SK-N-SH treated with all-trans-retinoic acid at 6 μM for 48 hours (cell line): ENCODE results near the gene METTL26.

ENCODE experiments used
- ATAC-seq: fragments of 200-7000 bp; cut with Tn5 transposase; 3 replicates; pipeline ENCODE4 v1.9.1; 2020; ENCODE audit warnings: mild to moderate bottlenecking, moderate library complexity
- ARNTL ChIP-seq: fragments of 450-650 bp; formaldehyde crosslinking; IDR thresholded peaks from 2 replicates; pipeline ENCODE4 v1.5.0; 2020; ENCODE audit warnings: low read depth, mild to moderate bottlenecking, moderate library complexity, borderline replicate concordance
- CREB5 ChIP-seq: fragments of 250-450 bp; sonication (Bioruptor Pico); IDR thresholded peaks from 2 replicates; pipeline ENCODE4 v1.5.1; 2020; ENCODE audit warnings: low read depth, mild to moderate bottlenecking, moderate library complexity
- CSDC2 ChIP-seq: fragments of 250-450 bp; sonication (Bioruptor Pico); IDR thresholded peaks from 2 replicates; pipeline ENCODE4 v1.5.0; 2020; ENCODE audit warnings: mild to moderate bottlenecking, moderate library complexity
- CSRNP3 ChIP-seq: fragments of 250-450 bp; sonication (Bioruptor Pico); IDR thresholded peaks from 2 replicates; pipeline ENCODE4 v1.5.1; 2021; ENCODE audit warnings: mild to moderate bottlenecking, moderate library complexity
- ESRRG ChIP-seq: fragments of 250-450 bp; sonication (Bioruptor Pico); IDR thresholded peaks from 2 replicates; pipeline ENCODE4 v1.6.1; 2021; ENCODE audit warnings: mild to moderate bottlenecking
- GLIS3 ChIP-seq: fragments of 250-450 bp; sonication (Bioruptor Pico); IDR thresholded peaks from 2 replicates; pipeline ENCODE4 v1.5.0; 2020; ENCODE audit warnings: mild to moderate bottlenecking, moderate library complexity
- ISL1 ChIP-seq: fragments of 250-450 bp; sonication (Bioruptor Pico); IDR thresholded peaks from 2 replicates; pipeline ENCODE4 v2.1.2; 2022; ENCODE audit warnings: mild to moderate bottlenecking, moderate library complexity
- OSR1 ChIP-seq: fragments of 250-450 bp; sonication (Bioruptor Pico); IDR thresholded peaks from 2 replicates; pipeline ENCODE4 v1.8.0; 2022; ENCODE audit warnings: moderate library complexity, mild to moderate bottlenecking, inconsistent platforms
- POU6F1 ChIP-seq: fragments of 250-450 bp; sonication (Bioruptor Pico); IDR thresholded peaks from 2 replicates; pipeline ENCODE4 v1.8.0; 2021; ENCODE audit warnings: low read depth, mild to moderate bottlenecking, moderate library complexity, borderline replicate concordance
- PPARA ChIP-seq: fragments of 250-450 bp; sonication (Bioruptor Pico); IDR thresholded peaks from 2 replicates; pipeline ENCODE4 v1.5.0; 2020; ENCODE audit warnings: mild to moderate bottlenecking, borderline replicate concordance
- RARB ChIP-seq: fragments of 250-450 bp; sonication (Bioruptor Pico); IDR thresholded peaks from 2 replicates; pipeline ENCODE4 v1.8.0; 2021; ENCODE audit warnings: mild to moderate bottlenecking, moderate library complexity
- SNAI2 ChIP-seq: fragments of 250-450 bp; sonication (Bioruptor Pico); IDR thresholded peaks from 2 replicates; pipeline ENCODE4 v1.5.0; 2020; ENCODE audit warnings: mild to moderate bottlenecking, moderate library complexity
- TCF4 ChIP-seq: fragments of 250-450 bp; sonication (Bioruptor Pico); IDR thresholded peaks from 2 replicates; pipeline ENCODE4 v1.8.0; 2021; ENCODE audit warnings: mild to moderate bottlenecking, moderate library complexity, borderline replicate concordance
- TOX ChIP-seq: fragments of 250-450 bp; sonication (Bioruptor Pico); IDR thresholded peaks from 2 replicates; pipeline ENCODE4 v1.8.0; 2021; ENCODE audit warnings: mild to moderate bottlenecking, moderate library complexity, borderline replicate concordance
- ZC3H10 ChIP-seq: fragments of 250-450 bp; sonication (Bioruptor Pico); IDR thresholded peaks from 2 replicates; pipeline ENCODE4 v1.5.1; 2021; ENCODE audit warnings: mild to moderate bottlenecking, moderate library complexity
- ZFP3 ChIP-seq: fragments of 250-450 bp; sonication (Bioruptor Pico); IDR thresholded peaks from 2 replicates; pipeline ENCODE4 v1.5.0; 2020; ENCODE audit warnings: mild to moderate bottlenecking, moderate library complexity
- ZNF70 ChIP-seq: fragments of 450-650 bp; formaldehyde crosslinking; IDR thresholded peaks from 2 replicates; pipeline ENCODE4 v1.5.0; 2020; ENCODE audit warnings: mild to moderate bottlenecking, moderate library complexity
- ZNF8 ChIP-seq: fragments of 450-650 bp; formaldehyde crosslinking; IDR thresholded peaks from 2 replicates; pipeline ENCODE4 v1.5.0; 2020; ENCODE audit warnings: mild to moderate bottlenecking, moderate library complexity
- TF ChIP-seq, protein P1 (sequence below): fragments of 250-450 bp; sonication (Bioruptor Pico); IDR thresholded peaks from 2 replicates; pipeline ENCODE4 v1.5.0; 2020; ENCODE audit warnings: mild to moderate bottlenecking, moderate library complexity

METTL26 gene

DNA sequence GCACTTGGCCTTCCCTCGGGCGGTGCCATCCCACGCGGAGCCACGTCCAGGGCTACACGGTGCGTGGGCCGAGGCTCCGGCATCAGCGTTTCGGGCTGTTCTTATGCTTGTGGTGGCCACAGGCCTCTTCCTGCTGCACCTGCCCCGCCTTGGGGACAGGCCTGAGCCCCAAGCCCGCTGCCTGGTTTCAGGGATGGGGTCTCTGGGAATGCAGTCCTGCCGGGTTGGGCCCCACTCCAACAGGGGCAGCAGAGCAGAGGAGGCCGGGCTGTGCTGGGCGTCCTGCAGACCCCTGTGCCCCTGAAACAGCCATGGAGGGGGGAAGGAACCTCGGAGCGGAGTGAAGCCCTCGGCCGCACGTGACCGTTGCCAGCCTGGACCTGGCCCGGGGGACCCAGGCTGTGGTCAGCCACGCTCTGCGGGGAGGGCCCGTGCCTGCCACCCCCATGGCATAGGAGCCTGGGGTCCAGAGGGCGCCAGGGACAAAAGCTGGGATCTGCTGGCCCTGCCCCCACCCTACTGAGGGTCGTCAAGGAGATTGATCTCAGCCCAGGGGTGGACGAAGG is 5.8 kb downstream of the METTL26 start:
- no peak for ATAC-seq
- TF ChIP-seq ZNF8 (CRISPR knock-in tag) (no peak), SNAI2 (CRISPR knock-in tag) (no peak), TOX (CRISPR knock-in tag) (no peak), ZNF70 (CRISPR knock-in tag) (no peak), ISL1 (CRISPR knock-in tag) (no peak), POU6F1 (no peak), GLIS3 (no peak), CREB5 (CRISPR knock-in tag) (no peak), ZFP3 (CRISPR knock-in tag) (no peak), TCF4 (no peak), CSRNP3 (CRISPR knock-in tag) (no peak), ZC3H10 (CRISPR knock-in tag) (no peak), ARNTL (CRISPR knock-in tag) (no peak)
- TF ChIP-seq, protein P1, sequence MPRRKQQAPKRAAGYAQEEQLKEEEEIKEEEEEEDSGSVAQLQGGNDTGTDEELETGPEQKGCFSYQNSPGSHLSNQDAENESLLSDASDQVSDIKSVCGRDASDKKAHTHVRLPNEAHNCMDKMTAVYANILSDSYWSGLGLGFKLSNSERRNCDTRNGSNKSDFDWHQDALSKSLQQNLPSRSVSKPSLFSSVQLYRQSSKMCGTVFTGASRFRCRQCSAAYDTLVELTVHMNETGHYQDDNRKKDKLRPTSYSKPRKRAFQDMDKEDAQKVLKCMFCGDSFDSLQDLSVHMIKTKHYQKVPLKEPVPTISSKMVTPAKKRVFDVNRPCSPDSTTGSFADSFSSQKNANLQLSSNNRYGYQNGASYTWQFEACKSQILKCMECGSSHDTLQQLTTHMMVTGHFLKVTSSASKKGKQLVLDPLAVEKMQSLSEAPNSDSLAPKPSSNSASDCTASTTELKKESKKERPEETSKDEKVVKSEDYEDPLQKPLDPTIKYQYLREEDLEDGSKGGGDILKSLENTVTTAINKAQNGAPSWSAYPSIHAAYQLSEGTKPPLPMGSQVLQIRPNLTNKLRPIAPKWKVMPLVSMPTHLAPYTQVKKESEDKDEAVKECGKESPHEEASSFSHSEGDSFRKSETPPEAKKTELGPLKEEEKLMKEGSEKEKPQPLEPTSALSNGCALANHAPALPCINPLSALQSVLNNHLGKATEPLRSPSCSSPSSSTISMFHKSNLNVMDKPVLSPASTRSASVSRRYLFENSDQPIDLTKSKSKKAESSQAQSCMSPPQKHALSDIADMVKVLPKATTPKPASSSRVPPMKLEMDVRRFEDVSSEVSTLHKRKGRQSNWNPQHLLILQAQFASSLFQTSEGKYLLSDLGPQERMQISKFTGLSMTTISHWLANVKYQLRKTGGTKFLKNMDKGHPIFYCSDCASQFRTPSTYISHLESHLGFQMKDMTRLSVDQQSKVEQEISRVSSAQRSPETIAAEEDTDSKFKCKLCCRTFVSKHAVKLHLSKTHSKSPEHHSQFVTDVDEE (CRISPR knock-in tag) = no peak

DNA sequence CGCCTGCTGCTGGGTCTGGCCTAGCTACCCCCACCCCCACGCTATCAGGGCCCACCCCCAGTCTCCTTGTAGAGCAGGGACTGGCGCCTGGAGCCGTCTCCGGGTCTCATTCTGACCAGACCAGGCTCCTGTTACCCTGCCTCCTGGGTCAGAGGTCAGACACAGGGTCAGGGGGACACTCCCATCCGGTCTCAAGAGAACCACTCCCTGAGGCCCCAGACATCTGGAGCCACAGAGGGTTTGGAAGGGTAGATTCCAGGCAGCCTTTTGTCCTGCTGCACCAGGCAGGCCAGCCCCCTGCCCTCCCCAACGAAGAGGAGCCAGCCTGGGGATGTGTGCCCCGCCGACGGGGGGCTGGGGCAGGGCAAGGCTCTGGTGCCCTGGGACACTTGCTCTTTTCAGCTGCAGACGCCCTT is 6.3 kb downstream of the METTL26 start:
- no peak for ATAC-seq
- no peak for TF ChIP-seq TOX (CRISPR knock-in tag)
- no peak for TF ChIP-seq TCF4
- no peak for TF ChIP-seq ZFP3 (CRISPR knock-in tag)
- TF ChIP-seq CSRNP3 (CRISPR knock-in tag) = no peak
- TF ChIP-seq ZC3H10 (CRISPR knock-in tag) = no peak
- TF ChIP-seq ESRRG (CRISPR knock-in tag) = no peak
- no peak for TF ChIP-seq ISL1 (CRISPR knock-in tag)
- TF ChIP-seq CREB5 (CRISPR knock-in tag) = no peak
- TF ChIP-seq POU6F1 = no peak
- no peak for TF ChIP-seq GLIS3
- TF ChIP-seq CSDC2 = no peak
- no peak for TF ChIP-seq SNAI2 (CRISPR knock-in tag)
- no peak for TF ChIP-seq PPARA (CRISPR knock-in tag)
- TF ChIP-seq RARB (CRISPR knock-in tag) = no peak
- TF ChIP-seq, protein P1 (CRISPR knock-in tag) = no peak
- TF ChIP-seq OSR1 (CRISPR knock-in tag) = no peak
